IgD-negative memory B cell (primary cell): ENCODE results near the gene TLK2. TPM values are rescaled to one million over a fixed set of nuclear protein-coding genes. Genes with fewer than 3 reads are reported as not detected.
"Not testable (repeated sequence)": the region's sequence is repeated elsewhere in the genome, so short reads cannot be mapped to it uniquely, and the experiment has no call there.

Source experiments
- H3K27ac Mint-ChIP-seq, 3 donors: one replicate each; pipeline ENCODE4 v1.8.0; 2020 to 2022; ENCODE audit warnings: mild to moderate bottlenecking in 3 of 3, mixed read lengths in 3 of 3, moderate library complexity in 1 of 3
- H3K27me3 Mint-ChIP-seq: one replicate; pipeline ENCODE4 v1.8.0; 2021; ENCODE audit warnings: mixed read lengths
- H3K36me3 Mint-ChIP-seq: one replicate; pipeline ENCODE4 v1.8.0; 2020; ENCODE audit warnings: mild to moderate bottlenecking, mixed read lengths
- H3K4me1 Mint-ChIP-seq, 3 donors: one replicate each; pipeline ENCODE4 v1.8.0; 2020 to 2022; ENCODE audit warnings: mixed read lengths in 3 of 3, mild to moderate bottlenecking in 1 of 3
- H3K4me3 Mint-ChIP-seq, 4 donors: one replicate each; pipeline ENCODE4 v1.8.0; 2020 to 2022; ENCODE audit warnings: mild to moderate bottlenecking in 4 of 4, mixed read lengths in 4 of 4, moderate library complexity in 3 of 4
- H3K9me3 Mint-ChIP-seq, 3 donors: one replicate each; pipeline ENCODE4 v1.8.0; 2020 to 2021; ENCODE audit warnings: mixed read lengths in 3 of 3, mild to moderate bottlenecking in 1 of 3
- polyA plus RNA-seq: library from polyadenylated mRNA; unstranded; fragments of 300-500 nt; fragmentation: Illumina TruSeq; gene quantifications from one replicate; pipeline ENCODE4 v1.2.3, GENCODE V29; 2021

The TLK2 gene
- polyA plus RNA-seq, 1 donor from 2014 or later, result 12.1 TPM

- peaks cover 9 to 19% (median 13%) of the 10 kb centered on the region in 3 donors for H3K4me1 Mint-ChIP-seq
- peaks cover 20% of the 10 kb centered on the region for H3K36me3 Mint-ChIP-seq
- peak overlapping the region in 1 of 3 donors; percentile 46 for H3K27ac Mint-ChIP-seq
- no peaks in the 10 kb centered on the region for H3K27me3 Mint-ChIP-seq
- H3K4me3 Mint-ChIP-seq, result no peak overlapping the region
- H3K9me3 Mint-ChIP-seq, result no peaks in the 10 kb centered on the region
Observed at GRCh38 chr17:62562656-62563055, 84.0 kb downstream of the TLK2 start.

- Mint-ChIP-seq H3K27me3 (no peaks in the 10 kb centered on the region), H3K36me3 (peaks cover 15% of the 10 kb centered on the region), H3K4me3 (no peak overlapping the region), H3K27ac (no peak overlapping the region), H3K9me3 (no peaks in the 10 kb centered on the region), H3K4me1 (peaks cover 4 to 11% (median 6%) of the 10 kb centered on the region in 3 donors)
Observed at GRCh38 chr17:62565817-62566216, 87.2 kb downstream of the TLK2 start.

GRCh38 chr17:62566996-62567578, 88.5 kb downstream of the TLK2 start:
- Mint-ChIP-seq H3K4me1 (peaks cover 4 to 11% (median 6%) of the 10 kb centered on the region in 3 donors), H3K9me3 (no peaks in the 10 kb centered on the region), H3K27me3 (no peaks in the 10 kb centered on the region), H3K4me3 (no peak overlapping the region), H3K36me3 (peaks cover 12% of the 10 kb centered on the region), H3K27ac (no peak overlapping the region)

- H3K4me1 Mint-ChIP-seq, result peaks cover 0 to 2% (median 0%) of the 10 kb centered on the region in 3 donors
- peaks cover 3% of the 10 kb centered on the region for H3K36me3 Mint-ChIP-seq
- H3K4me3 Mint-ChIP-seq, result no peak overlapping the region
- no peaks in the 10 kb centered on the region for H3K9me3 Mint-ChIP-seq
- no peak overlapping the region for H3K27ac Mint-ChIP-seq
- no peaks in the 10 kb centered on the region for H3K27me3 Mint-ChIP-seq
Observed at GRCh38 chr17:62572488-62572887, 93.9 kb downstream of the TLK2 start.

- H3K4me1 Mint-ChIP-seq, result peaks cover 0 to 2% (median 0%) of the 10 kb centered on the region in 3 donors
- H3K9me3 Mint-ChIP-seq, result no peaks in the 10 kb centered on the region
- H3K36me3 Mint-ChIP-seq, result peaks cover 3% of the 10 kb centered on the region
Observed at GRCh38 chr17:62572888-62573401, 94.3 kb downstream of the TLK2 start.

GRCh38 chr17:62573480-62574117, 95.0 kb downstream of the TLK2 start:
- Mint-ChIP-seq H3K4me1 (peaks cover 0 to 2% (median 0%) of the 10 kb centered on the region in 3 donors), H3K27ac (no peak overlapping the region), H3K27me3 (no peaks in the 10 kb centered on the region), H3K4me3 (no peak overlapping the region), H3K36me3 (peaks cover 3% of the 10 kb centered on the region), H3K9me3 (no peaks in the 10 kb centered on the region)

More at GRCh38 chr17:62572888-62573401, 94.3 kb downstream of the TLK2 start:
- no peaks in the 10 kb centered on the region for H3K27me3 Mint-ChIP-seq
- no peak overlapping the region for H3K4me3 Mint-ChIP-seq
- H3K27ac Mint-ChIP-seq, result no peak overlapping the region

- H3K27ac Mint-ChIP-seq, result no peak overlapping the region
Observed at GRCh38 chr17:62576382-62576781, 97.8 kb downstream of the TLK2 start.

GRCh38 chr17:62578757-62579487, 100.3 kb downstream of the TLK2 start:
- no peaks in the 10 kb centered on the region for H3K27me3 Mint-ChIP-seq
- no peaks in the 10 kb centered on the region for H3K4me1 Mint-ChIP-seq
- no peaks in the 10 kb centered on the region for H3K9me3 Mint-ChIP-seq
- no peak overlapping the region for H3K27ac Mint-ChIP-seq
- no peak overlapping the region for H3K4me3 Mint-ChIP-seq
- peaks cover 4% of the 10 kb centered on the region for H3K36me3 Mint-ChIP-seq

More at GRCh38 chr17:62576382-62576781, 97.8 kb downstream of the TLK2 start:
- no peaks in the 10 kb centered on the region for H3K27me3 Mint-ChIP-seq
- H3K4me3 Mint-ChIP-seq, result no peak overlapping the region
- H3K9me3 Mint-ChIP-seq, result no peaks in the 10 kb centered on the region
- H3K36me3 Mint-ChIP-seq, result peaks cover 4% of the 10 kb centered on the region
- H3K4me1 Mint-ChIP-seq, result no peaks in the 10 kb centered on the region

GRCh38 chr17:62580947-62581346, 102.3 kb downstream of the TLK2 start:
- Mint-ChIP-seq H3K9me3 (no peaks in the 10 kb centered on the region), H3K4me1 (no peaks in the 10 kb centered on the region), H3K27ac (no peak overlapping the region), H3K27me3 (no peaks in the 10 kb centered on the region), H3K36me3 (peaks cover 4% of the 10 kb centered on the region), H3K4me3 (no peak overlapping the region)

GRCh38 chr17:62581764-62582163, 103.1 kb downstream of the TLK2 start:
- no peak overlapping the region for H3K27ac Mint-ChIP-seq
- H3K4me3 Mint-ChIP-seq, result no peak overlapping the region
- no peaks in the 10 kb centered on the region for H3K4me1 Mint-ChIP-seq
- H3K27me3 Mint-ChIP-seq, result no peaks in the 10 kb centered on the region
- H3K36me3 Mint-ChIP-seq, result peaks cover 2% of the 10 kb centered on the region
- no peaks in the 10 kb centered on the region for H3K9me3 Mint-ChIP-seq

GRCh38 chr17:62587554-62587953, 108.9 kb downstream of the TLK2 start:
- Mint-ChIP-seq H3K9me3 (no peaks in the 10 kb centered on the region), H3K27me3 (no peaks in the 10 kb centered on the region), H3K4me3 (no peak overlapping the region), H3K27ac (no peak overlapping the region), H3K4me1 (no peaks in the 10 kb centered on the region), H3K36me3 (peaks cover 1% of the 10 kb centered on the region)

- Mint-ChIP-seq H3K9me3 (no peaks in the 10 kb centered on the region), H3K27ac (peak overlapping the region in 1 of 3 donors; percentile 60), H3K36me3 (peaks cover 1% of the 10 kb centered on the region), H3K27me3 (no peaks in the 10 kb centered on the region), H3K4me3 (no peak overlapping the region), H3K4me1 (no peaks in the 10 kb centered on the region)
Observed at GRCh38 chr17:62588109-62588508, 109.5 kb downstream of the TLK2 start.

- H3K36me3 Mint-ChIP-seq, result peaks cover 4% of the 10 kb centered on the region
- H3K4me3 Mint-ChIP-seq, result no peak overlapping the region
- H3K27me3 Mint-ChIP-seq, result no peaks in the 10 kb centered on the region
- H3K27ac Mint-ChIP-seq, result peak overlapping the region in 1 of 3 donors; percentile 28
- no peaks in the 10 kb centered on the region for H3K9me3 Mint-ChIP-seq
- no peaks in the 10 kb centered on the region for H3K4me1 Mint-ChIP-seq
Observed at GRCh38 chr17:62591333-62591732, 112.7 kb downstream of the TLK2 start.

- not testable (repeated sequence) for H3K4me1 Mint-ChIP-seq, H3K4me3 Mint-ChIP-seq, H3K36me3 Mint-ChIP-seq, H3K9me3 Mint-ChIP-seq, H3K27me3 Mint-ChIP-seq, H3K27ac Mint-ChIP-seq
Observed at GRCh38 chr17:62591822-62592221, 113.2 kb downstream of the TLK2 start.

- H3K4me1 Mint-ChIP-seq, result no peaks in the 10 kb centered on the region
- no peak overlapping the region for H3K4me3 Mint-ChIP-seq
- H3K9me3 Mint-ChIP-seq, result peaks cover 0 to 3% (median 0%) of the 10 kb centered on the region in 3 donors
- no peaks in the 10 kb centered on the region for H3K27me3 Mint-ChIP-seq
- H3K27ac Mint-ChIP-seq, result no peak overlapping the region
- peaks cover 12% of the 10 kb centered on the region for H3K36me3 Mint-ChIP-seq
Observed at GRCh38 chr17:62592341-62593099, 113.9 kb downstream of the TLK2 start.
